ENCODE results near the gene DNAH6.

- TF ChIP-seq, protein P1, sequence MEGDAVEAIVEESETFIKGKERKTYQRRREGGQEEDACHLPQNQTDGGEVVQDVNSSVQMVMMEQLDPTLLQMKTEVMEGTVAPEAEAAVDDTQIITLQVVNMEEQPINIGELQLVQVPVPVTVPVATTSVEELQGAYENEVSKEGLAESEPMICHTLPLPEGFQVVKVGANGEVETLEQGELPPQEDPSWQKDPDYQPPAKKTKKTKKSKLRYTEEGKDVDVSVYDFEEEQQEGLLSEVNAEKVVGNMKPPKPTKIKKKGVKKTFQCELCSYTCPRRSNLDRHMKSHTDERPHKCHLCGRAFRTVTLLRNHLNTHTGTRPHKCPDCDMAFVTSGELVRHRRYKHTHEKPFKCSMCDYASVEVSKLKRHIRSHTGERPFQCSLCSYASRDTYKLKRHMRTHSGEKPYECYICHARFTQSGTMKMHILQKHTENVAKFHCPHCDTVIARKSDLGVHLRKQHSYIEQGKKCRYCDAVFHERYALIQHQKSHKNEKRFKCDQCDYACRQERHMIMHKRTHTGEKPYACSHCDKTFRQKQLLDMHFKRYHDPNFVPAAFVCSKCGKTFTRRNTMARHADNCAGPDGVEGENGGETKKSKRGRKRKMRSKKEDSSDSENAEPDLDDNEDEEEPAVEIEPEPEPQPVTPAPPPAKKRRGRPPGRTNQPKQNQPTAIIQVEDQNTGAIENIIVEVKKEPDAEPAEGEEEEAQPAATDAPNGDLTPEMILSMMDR (IDR thresholded peaks at IDR 0.05) = no peak
- TF ChIP-seq ZFX (IDR thresholded peaks at IDR 0.05; ENCODE audit: borderline replicate concordance) = no peak
Measured at GRCh38 chr2:84792856-84793522, 276.7 kb downstream of the DNAH6 start.

All from 22Rv1 (cell line).